Ishikawa (cell line): Measurements from ENCODE around the gene DPEP2NB.

Experiments
- CREB1 ChIP-seq: IDR thresholded peaks from 2 replicates; pipeline ENCODE4 v1.6.1; 2012; ENCODE audit warnings: low read depth
- FOXM1 ChIP-seq: IDR thresholded peaks from 2 replicates; pipeline ENCODE4 v1.6.1; 2012; ENCODE audit warnings: low read depth, borderline replicate concordance
- MAX ChIP-seq: IDR thresholded peaks from 2 replicates; pipeline ENCODE4 v1.6.1; 2012
- RAD21 ChIP-seq: IDR thresholded peaks from 2 replicates; pipeline ENCODE4 v1.6.1; 2012; ENCODE audit warnings: low read depth
- REST ChIP-seq: IDR thresholded peaks from 2 replicates; pipeline ENCODE4 v1.6.1; 2012; ENCODE audit warnings: low read depth, mild to moderate bottlenecking
- YY1 ChIP-seq: IDR thresholded peaks from 2 replicates; pipeline ENCODE4 v1.6.1; 2012; ENCODE audit warnings: low read depth
- ZBTB7A ChIP-seq: IDR thresholded peaks from 2 replicates; pipeline ENCODE4 v1.6.1; 2012; ENCODE audit warnings: low read depth

GRCh38 chr16:68059804-68060203 is 44.1 kb upstream of the DPEP2NB start:
- no peak for TF ChIP-seq RAD21
- no peak for TF ChIP-seq FOXM1
- TF ChIP-seq ZBTB7A = no peak
- TF ChIP-seq MAX = no peak
- TF ChIP-seq YY1 = no peak
- TF ChIP-seq REST = no peak
- TF ChIP-seq CREB1 = no peak
